K562 (cell line): ENCODE measurements around the gene SPINT2. TPM values are rescaled to one million over a fixed set of nuclear protein-coding genes. Genes with fewer than 3 reads are reported as not detected.
A peak's percentile ranks its signal among the peaks of the same experiment; 100 is the strongest.

ENCODE experiments used
- ARID3A ChIP-seq: IDR thresholded peaks from 2 replicates; pipeline ENCODE4 v1.6.1; 2012; ENCODE audit warnings: low read depth, low read length, improper control_type of control experiment, borderline replicate concordance
- CBX8 ChIP-seq: fragments of 200-600 bp; sonication (generic); IDR thresholded peaks from 2 replicates; pipeline ENCODE4 v1.6.1; 2012; ENCODE audit warnings: borderline replicate concordance, mixed run types, low read depth, mild to moderate bottlenecking, moderate library complexity, mixed read lengths, low read length, control low read depth, inconsistent platforms; ENCODE audit not compliant: poor library complexity, severe bottlenecking; ENCODE audit errors: extremely low read depth
- CGGBP1 ChIP-seq: fragments of 250-450 bp; sonication (Bioruptor Pico); IDR thresholded peaks from 2 replicates; pipeline ENCODE4 v1.9.0; 2021; ENCODE audit warnings: mild to moderate bottlenecking
- CHD4 ChIP-seq: fragments of 200-600 bp; sonication (generic); IDR thresholded peaks from 3 replicates; pipeline ENCODE4 v1.6.1; 2012; ENCODE audit warnings: low read depth, mild to moderate bottlenecking, mixed read lengths, low read length, inconsistent platforms; ENCODE audit not compliant: insufficient read depth, insufficient replicate concordance, poor library complexity, severe bottlenecking
- E2F6 ChIP-seq, 2 experiments: IDR thresholded peaks; 2 replicates each; pipeline ENCODE4 v1.6.1; 2011; ENCODE audit warnings: borderline replicate concordance in 1 of 2, control low read depth in 1 of 2, low read depth in 1 of 2, low read length in 1 of 2, mild to moderate bottlenecking in 1 of 2, mixed read lengths in 1 of 2, moderate library complexity in 1 of 2; ENCODE audit not compliant: insufficient read depth in 1 of 2, insufficient read length in 1 of 2, poor library complexity in 1 of 2, severe bottlenecking in 1 of 2; ENCODE audit errors: extremely low read depth in 1 of 2
- EHMT2 ChIP-seq: fragments of 450-650 bp; IDR thresholded peaks from 2 replicates; pipeline ENCODE4 v1.6.1; 2018; ENCODE audit warnings: antibody characterized with exemption
- ELF2 ChIP-seq: fragments of 250-450 bp; sonication (Bioruptor Pico); IDR thresholded peaks from 2 replicates; pipeline ENCODE4 v1.5.0; 2021; ENCODE audit warnings: mild to moderate bottlenecking
- NR0B1 ChIP-seq: fragments of 450-650 bp; IDR thresholded peaks from one replicate; pipeline ENCODE4 v1.6.1; 2018; ENCODE audit warnings: mild to moderate bottlenecking, moderate library complexity; ENCODE audit not compliant: partially characterized antibody
- NR2C1 ChIP-seq, 2 experiments: fragments of 450-650 bp; IDR thresholded peaks; 2 replicates each; pipeline ENCODE4 v1.6.1; 2017; ENCODE audit warnings: mild to moderate bottlenecking in 2 of 2, antibody characterized with exemption in 1 of 2, inconsistent platforms in 1 of 2, missing compliant biosample characterization in 1 of 2, missing genetic modification characterization in 1 of 2
- POLR2G ChIP-seq: fragments of 200-400 bp; formaldehyde crosslinking; IDR thresholded peaks from 2 replicates; pipeline ENCODE4 v1.6.1; 2017; ENCODE audit warnings: low read depth, mild to moderate bottlenecking, antibody characterized with exemption, low read length, moderate library complexity
- RFX5 ChIP-seq: IDR thresholded peaks from 2 replicates; pipeline ENCODE4 v1.6.1; 2011; ENCODE audit warnings: low read depth, mild to moderate bottlenecking, improper control_type of control experiment, low read length
- SIN3B ChIP-seq: fragments of 450-650 bp; IDR thresholded peaks from 2 replicates; pipeline ENCODE4 v1.6.1; 2017; ENCODE audit warnings: low read depth, mild to moderate bottlenecking, moderate library complexity
- SMAD4 ChIP-seq: fragments of 250-450 bp; sonication (Bioruptor Pico); conservative IDR thresholded peaks from 2 replicates; pipeline ENCODE4 v1.8.0; 2021; ENCODE audit warnings: inconsistent platforms, mild to moderate bottlenecking, moderate library complexity
- SMARCC2 ChIP-seq: fragments of 450-650 bp; IDR thresholded peaks from 2 replicates; pipeline ENCODE4 v1.6.1; 2017; ENCODE audit warnings: antibody characterized with exemption, moderate library complexity, mild to moderate bottlenecking, low read depth
- STAT5A ChIP-seq: IDR thresholded peaks from 2 replicates; pipeline ENCODE4 v1.6.1; 2012; ENCODE audit warnings: low read length, inconsistent platforms, borderline replicate concordance
- TAF15 ChIP-seq: fragments of 200-400 bp; formaldehyde crosslinking; IDR thresholded peaks from 2 replicates; pipeline ENCODE4 v1.6.1; 2017; ENCODE audit warnings: mild to moderate bottlenecking, low read depth, low read length, moderate library complexity
- TBP ChIP-seq: optimal IDR thresholded peaks from 2 replicates; pipeline ENCODE3; 2011; ENCODE audit warnings: low read depth, low read length, improper control_type of control experiment
- ZBTB33 ChIP-seq: sonication (generic); formaldehyde crosslinking; IDR thresholded peaks from 2 replicates; pipeline ENCODE4 v1.8.1; 2023; ENCODE audit warnings: mild to moderate bottlenecking, missing genetic modification reagents
- ZNF23 ChIP-seq: fragments of 250-450 bp; sonication (Bioruptor Pico); IDR thresholded peaks from 2 replicates; pipeline ENCODE4 v1.4.0; 2020; ENCODE audit warnings: mild to moderate bottlenecking
- ZNF75A ChIP-seq: fragments of 450-650 bp; formaldehyde crosslinking; IDR thresholded peaks from 2 replicates; pipeline ENCODE4 v1.4.0; 2020; ENCODE audit warnings: mild to moderate bottlenecking
- ZNF830 ChIP-seq: fragments of 250-450 bp; sonication (Bioruptor Pico); IDR thresholded peaks from 2 replicates; pipeline ENCODE4 v1.5.0; 2021; ENCODE audit warnings: mild to moderate bottlenecking
- polyA plus RNA-seq, 8 experiments: library from polyadenylated mRNA; depleted of rRNA in 4 of 8; stranded (reverse) in 5 of 8; unstranded in 3 of 8; fragments of >200 nt; fragmentation: Nextera tagmentation in 2 of 8; fragmentation: Illumina TruSeq in 1 of 8; extraction: Ambion mirVana in 2 of 8; extraction: Trizol in 1 of 8; gene quantifications; 2 replicates each; pipeline versions ENCODE4 v1.2.1 to v1.2.3, GENCODE V29; 2011 to 2014; ENCODE audit warnings: inconsistent platforms in 1 of 8, missing spikeins in 1 of 8
- total RNA-seq, 7 experiments: library from RNA; depleted of rRNA in 6 of 7; stranded (reverse); fragments of >200 nt in 6 of 7; fragmentation: Illumina TruSeq in 2 of 7; extraction: Trizol in 2 of 7; gene quantifications; 2 replicates each; pipeline versions ENCODE4 v1.2.1 to v1.2.3, GENCODE V29; 2011 to 2021; ENCODE audit warnings: low replicate concordance in 1 of 7

SPINT2 gene
- total and polyA plus RNA-seq, 9 of the 15 experiments (the other 6 are each of a cell fraction or from before 2014, with no cell fraction given) = 0.65 to 4.5 (median 3.4) TPM

GRCh38 chr19:38270587-38271167 lies 6.3 kb downstream of the SPINT2 start (continued):
- no peak for TF ChIP-seq CBX8
- TF ChIP-seq ZNF75A (CRISPR knock-in tag) = no peak
- TF ChIP-seq EHMT2 = 0 out of 2 replicates have a peak, but pooled peaks have one; percentile 52
- TF ChIP-seq TAF15 = no peak
- TF ChIP-seq RFX5 = no peak
- TF ChIP-seq CHD4 = no peak
- TF ChIP-seq ELF2 (CRISPR knock-in tag) = no peak
- peak; percentile 33 to 62 for TF ChIP-seq E2F6 (IDR thresholded peaks at IDR 0.05; ENCODE audit: borderline replicate concordance in 1 of 2, extremely low read depth in 1 of 2, insufficient read depth in 1 of 2, insufficient read length in 1 of 2, low read depth in 1 of 2, low read length in 1 of 2, poor library complexity in 1 of 2, severe bottlenecking in 1 of 2)
- TF ChIP-seq NR0B1 = no peak
- no peak for TF ChIP-seq POLR2G
- no peak for TF ChIP-seq ZBTB33
- TF ChIP-seq ARID3A = no peak
- peak; percentile 19; the same call in 1 of the 2 replicates for TF ChIP-seq NR2C1 (IDR thresholded peaks at IDR 0.05)
- TF ChIP-seq NR2C1 (tag; IDR thresholded peaks at IDR 0.05) = no peak
- TF ChIP-seq SMARCC2 = no peak
- peak; percentile 75 for TF ChIP-seq STAT5A
- TF ChIP-seq ZNF830 (CRISPR knock-in tag) = no peak
- TF ChIP-seq SIN3B = no peak
- no peak for TF ChIP-seq ZNF23 (CRISPR knock-in tag)
- no peak for TF ChIP-seq TBP
- TF ChIP-seq CGGBP1 (CRISPR knock-in tag) = no peak
- TF ChIP-seq SMAD4 = peak; percentile 34; the same call in 1 of the 2 replicates
